GM12864 (cell line): ENCODE measurements around the gene INHBB.

ENCODE experiments used
- DNase-seq: peaks from one replicate; pipeline ENCODE4 v3.0.0-alpha.2; 2011; ENCODE audit warnings: low read depth
- H3K4me3 ChIP-seq: 2 replicates; pipeline ENCODE4 v1.5.1; 2011; ENCODE audit warnings: mild to moderate bottlenecking, low read depth, low read length, control low read depth
- TF ChIP-seq, protein P1 (sequence below): IDR thresholded peaks from 2 replicates; pipeline ENCODE4 v1.5.1; 2011; ENCODE audit warnings: low read depth, mild to moderate bottlenecking, moderate library complexity, low read length, control low read depth, inconsistent platforms; ENCODE audit errors: missing control alignments

The INHBB gene

DNA sequence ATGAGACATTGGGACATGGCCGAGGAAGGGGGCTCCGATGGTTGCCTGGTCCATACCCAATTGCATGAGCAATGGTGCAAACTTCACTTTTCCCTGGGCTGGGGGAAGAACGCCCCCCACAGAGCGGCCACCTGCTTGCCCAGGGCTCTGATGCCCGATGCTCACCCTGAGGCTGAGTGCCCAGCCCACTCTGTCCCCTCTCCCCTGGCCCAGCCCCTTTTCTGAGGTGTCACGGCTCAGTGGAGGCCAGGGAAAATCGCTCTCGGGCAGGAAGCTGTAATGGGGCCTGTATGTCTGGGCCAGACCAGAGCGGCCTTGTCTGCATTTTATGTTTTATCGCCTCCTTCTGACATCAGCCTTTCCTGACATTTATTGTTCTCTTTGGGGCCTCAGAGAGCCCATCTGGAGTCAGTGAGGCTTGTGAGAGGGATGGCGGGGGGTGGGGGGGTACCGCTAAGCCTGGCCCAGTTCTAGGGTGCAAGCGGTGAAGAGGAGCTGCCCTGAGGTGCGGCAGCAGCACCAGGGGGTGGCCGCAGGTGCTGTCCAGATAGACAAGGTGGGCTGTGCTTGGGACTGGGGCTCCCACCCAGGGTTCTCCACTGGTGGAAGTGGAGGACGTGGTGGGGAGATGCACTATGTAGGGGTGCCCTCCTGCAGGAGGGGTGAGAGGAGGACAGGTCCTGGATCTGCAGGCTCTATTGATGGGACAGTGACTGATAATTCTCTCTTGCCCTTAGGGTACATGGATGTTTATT, 46.2 kb downstream of the INHBB start:
- no peak for DNase-seq
- H3K4me3 ChIP-seq: no peak overlapping the region
- TF ChIP-seq, protein P1, sequence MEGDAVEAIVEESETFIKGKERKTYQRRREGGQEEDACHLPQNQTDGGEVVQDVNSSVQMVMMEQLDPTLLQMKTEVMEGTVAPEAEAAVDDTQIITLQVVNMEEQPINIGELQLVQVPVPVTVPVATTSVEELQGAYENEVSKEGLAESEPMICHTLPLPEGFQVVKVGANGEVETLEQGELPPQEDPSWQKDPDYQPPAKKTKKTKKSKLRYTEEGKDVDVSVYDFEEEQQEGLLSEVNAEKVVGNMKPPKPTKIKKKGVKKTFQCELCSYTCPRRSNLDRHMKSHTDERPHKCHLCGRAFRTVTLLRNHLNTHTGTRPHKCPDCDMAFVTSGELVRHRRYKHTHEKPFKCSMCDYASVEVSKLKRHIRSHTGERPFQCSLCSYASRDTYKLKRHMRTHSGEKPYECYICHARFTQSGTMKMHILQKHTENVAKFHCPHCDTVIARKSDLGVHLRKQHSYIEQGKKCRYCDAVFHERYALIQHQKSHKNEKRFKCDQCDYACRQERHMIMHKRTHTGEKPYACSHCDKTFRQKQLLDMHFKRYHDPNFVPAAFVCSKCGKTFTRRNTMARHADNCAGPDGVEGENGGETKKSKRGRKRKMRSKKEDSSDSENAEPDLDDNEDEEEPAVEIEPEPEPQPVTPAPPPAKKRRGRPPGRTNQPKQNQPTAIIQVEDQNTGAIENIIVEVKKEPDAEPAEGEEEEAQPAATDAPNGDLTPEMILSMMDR: no peak

- TF ChIP-seq, protein P1: no peak
- H3K4me3 ChIP-seq: no peak overlapping the region
- no peak for DNase-seq
Measured at GRCh38 chr2:120392923-120393322, 47.0 kb downstream of the INHBB start.

DNA sequence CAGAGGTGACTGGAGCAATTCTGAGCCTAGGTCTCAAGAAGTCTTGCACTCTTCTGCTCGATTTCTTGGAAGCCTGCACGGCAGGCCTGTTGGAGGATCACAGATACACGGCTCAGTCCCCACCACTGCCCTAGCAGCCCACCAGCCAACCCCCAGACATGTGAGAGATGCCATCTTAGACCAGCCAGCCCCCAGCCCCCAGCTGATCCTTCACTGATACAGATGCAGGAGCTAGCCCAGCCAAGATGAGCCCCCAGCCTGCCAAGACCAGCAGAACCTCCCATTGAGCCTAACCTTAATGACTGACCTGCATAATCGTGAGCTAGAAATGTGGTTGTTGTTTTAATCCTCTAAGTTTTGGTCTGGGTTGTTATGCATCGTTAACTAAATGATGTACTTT, 47.5 kb downstream of the INHBB start:
- DNase-seq: no peak
- TF ChIP-seq, protein P1: no peak
- H3K4me3 ChIP-seq: no peak overlapping the region

DNA sequence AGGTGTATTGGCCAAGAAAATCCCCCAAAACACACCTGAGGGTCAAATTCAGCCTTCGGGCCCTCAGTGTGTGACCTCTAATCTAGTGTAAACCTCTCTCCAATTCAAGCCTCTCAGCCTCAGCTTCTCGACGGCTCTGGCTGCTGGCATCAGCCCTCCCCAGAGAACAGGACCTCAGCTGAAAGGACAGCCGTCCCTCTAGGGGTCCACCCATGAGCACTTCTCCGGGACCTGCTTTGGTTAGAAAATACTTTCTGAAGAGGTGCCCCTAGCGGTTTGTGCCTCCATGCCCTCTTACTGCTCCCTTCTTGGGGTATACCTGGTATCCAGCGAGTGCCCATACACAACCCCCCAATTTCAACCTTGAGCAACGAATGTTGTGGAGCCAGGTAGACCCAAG, 48.8 kb downstream of the INHBB start:
- TF ChIP-seq, protein P1: no peak
- H3K4me3 ChIP-seq: no peak overlapping the region
- DNase-seq: no peak

GRCh38 chr2:120395221-120396012, 49.5 kb downstream of the INHBB start:
- no peak overlapping the region for H3K4me3 ChIP-seq
- TF ChIP-seq, protein P1: no peak
- DNase-seq: no peak

GRCh38 chr2:120396013-120396860, 50.3 kb downstream of the INHBB start:
- no peak overlapping the region for H3K4me3 ChIP-seq
- DNase-seq: no peak
- TF ChIP-seq, protein P1: no peak
